Testis (tissue), 3 donors: ENCODE results near the gene TMEM40. TPM values are rescaled to one million over a fixed set of nuclear protein-coding genes. Genes with fewer than 3 reads are reported as not detected.
A peak's percentile ranks its signal among the peaks of the same experiment; 100 is the strongest.

Source experiments
- DNase-seq: peaks from one replicate; pipeline ENCODE4 v3.0.0-alpha.2; 2019
- H3K27ac ChIP-seq, 2 donors: fragments of 200-600 bp; sonication (generic); one replicate each; pipeline ENCODE4 v1.5.1; 2019
- H3K27me3 ChIP-seq: fragments of 200-600 bp; sonication (generic); one replicate; pipeline ENCODE4 v1.5.1; 2019
- H3K36me3 ChIP-seq: fragments of 200-600 bp; sonication (generic); one replicate; pipeline ENCODE4 v1.5.1; 2017; ENCODE audit warnings: low read depth; ENCODE audit errors: missing control alignments
- H3K4me1 ChIP-seq: fragments of 200-600 bp; sonication (generic); one replicate; pipeline ENCODE4 v1.5.1; 2019
- H3K4me3 ChIP-seq, 2 donors: fragments of 200-600 bp; sonication (generic); one replicate each; pipeline ENCODE4 v1.5.1; 2017 to 2019
- H3K9me3 ChIP-seq: fragments of 200-600 bp; sonication (generic); one replicate; pipeline ENCODE4 v1.5.1; 2017
- CTCF ChIP-seq, 3 experiments: fragments of 450-650 bp in 2 of 3; fragments of 200-600 bp in 1 of 3; sonication (generic) in 1 of 3; IDR thresholded peaks; one replicate each; pipeline ENCODE4 v1.5.1; 2016 to 2019; ENCODE audit warnings: antibody characterized with exemption in 3 of 3, mild to moderate bottlenecking in 2 of 3, moderate library complexity in 1 of 3
- POLR2A ChIP-seq: fragments of 450-650 bp; IDR thresholded peaks from one replicate; pipeline ENCODE4 v1.6.1; 2017; ENCODE audit warnings: antibody characterized with exemption, mild to moderate bottlenecking, moderate library complexity
- WGBS, 2 donors: methylation state at CpG; one replicate each; pipeline ENCODE4 v1.1.5; 2018; 5-methylcytosine and 5-hydroxymethylcytosine counted together
- intact Hi-C: fragments of 100-400 bp; cut with DNase I; formaldehyde crosslinking; loops from one replicate; pipeline ENCODE4 v1.15.1; 2023; ENCODE audit warnings: low total_unique reads
- polyA plus RNA-seq: library from polyadenylated mRNA; stranded (reverse); fragments of 350-450 nt; fragmentation: Illumina TruSeq; extraction: RNeasy Lipid Tissue Mini Kit (QIAGEN cat#74804); gene quantifications from one replicate; pipeline ENCODE4 v1.2.3, GENCODE V29; 2014; ENCODE audit warnings: low read depth, low replicate concordance; ENCODE audit not compliant: insufficient read depth
- total RNA-seq, 2 donors: library from RNA; depleted of rRNA; stranded (reverse); fragments of >200 nt; gene quantifications; one replicate each; pipeline ENCODE4 v1.2.3, GENCODE V29; 2016

The TMEM40 gene
- total and polyA plus RNA-seq, 3 donors from 2014 or later, result 0.96 to 1.7 (median 1.5) TPM

DNA sequence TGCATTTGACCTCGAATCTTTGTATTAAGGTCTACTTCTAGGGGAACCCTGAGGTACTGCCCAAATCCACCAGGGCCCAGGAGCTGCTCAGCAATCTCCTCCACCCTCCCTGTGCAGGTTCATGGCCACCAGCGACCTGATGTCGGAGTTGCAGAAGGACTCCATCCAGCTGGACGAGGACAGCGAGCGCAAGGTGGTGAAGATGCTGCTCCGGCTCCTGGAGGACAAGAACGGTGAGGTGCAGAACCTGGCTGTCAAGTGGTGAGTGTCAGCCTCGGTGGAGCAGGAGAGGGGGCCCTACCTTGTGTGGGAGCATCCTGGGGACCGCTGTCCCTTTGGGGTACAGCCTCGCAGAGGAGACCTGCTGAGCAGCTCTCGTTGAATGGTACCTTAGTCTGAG, 44.3 kb upstream of the TMEM40 start:
- TF ChIP-seq POLR2A (no peak), CTCF (IDR thresholded peaks at IDR 0.05) (no peak)
- intact Hi-C loops, result no loop called here
- H3K4me1 ChIP-seq, result peaks cover 15% of the 10 kb centered on the region
- H3K36me3 ChIP-seq, result no peaks in the 10 kb centered on the region
- no peaks in the 10 kb centered on the region for H3K9me3 ChIP-seq
- H3K27ac ChIP-seq, result no peak overlapping the region
- WGBS, 2 donors, result 89 to 95% methylated on average over 12 of the region's 12 CpGs
- no peaks in the 10 kb centered on the region for H3K27me3 ChIP-seq
- H3K4me3 ChIP-seq, result no peak overlapping the region
- no peak for DNase-seq

GRCh38 chr3:12799525-12800440, 40.7 kb upstream of the TMEM40 start:
- no peaks in the 10 kb centered on the region for H3K36me3 ChIP-seq
- TF ChIP-seq CTCF (IDR thresholded peaks at IDR 0.05) (no peak), POLR2A (no peak)
- intact Hi-C loops, result no loop called here
- no peaks in the 10 kb centered on the region for H3K9me3 ChIP-seq
- H3K4me3 ChIP-seq, result no peak overlapping the region
- 87 to 92% methylated on average over 7 of the region's 7 CpGs for WGBS, 2 donors
- H3K27ac ChIP-seq, result peak overlapping the region in 1 of 2 donors; percentile 95
- no peaks in the 10 kb centered on the region for H3K27me3 ChIP-seq
- H3K4me1 ChIP-seq, result peaks cover 31% of the 10 kb centered on the region
- DNase-seq, result no peak

DNA sequence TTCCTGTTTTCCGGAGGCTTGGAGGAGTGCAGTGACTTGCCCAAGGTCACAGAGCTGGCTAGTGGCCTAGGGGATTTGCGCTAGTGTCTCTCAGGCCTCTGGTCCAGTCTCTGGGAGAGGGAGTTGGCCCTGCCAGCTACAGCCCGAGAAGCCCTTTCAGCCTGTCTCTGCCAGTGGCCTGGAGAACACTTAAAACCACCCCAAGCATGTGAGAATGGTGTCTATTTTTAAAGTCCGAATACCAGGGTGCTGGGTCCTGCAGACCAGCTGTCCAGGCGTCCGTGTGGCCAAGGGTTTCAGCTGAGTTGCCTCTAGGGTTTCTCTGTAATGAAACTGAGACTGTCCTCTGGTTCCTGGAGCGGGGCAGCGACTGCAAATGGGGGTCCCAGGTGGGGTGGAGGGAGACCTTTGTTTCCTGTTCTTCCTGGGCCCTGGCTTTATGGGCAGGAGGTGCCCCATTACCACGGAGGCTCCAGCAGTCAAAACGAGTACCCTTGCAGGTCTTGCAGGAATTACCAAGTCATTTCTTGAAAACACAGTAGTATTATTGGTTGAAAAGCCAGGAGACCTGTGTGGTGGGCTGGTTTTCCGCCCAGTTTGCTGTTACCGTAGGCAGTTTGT, 39.6 kb upstream of the TMEM40 start:
- no peak for TF ChIP-seq POLR2A
- no peak for TF ChIP-seq CTCF (IDR thresholded peaks at IDR 0.05)
- Histone ChIP-seq H3K27me3 (no peaks in the 10 kb centered on the region), H3K36me3 (no peaks in the 10 kb centered on the region), H3K4me1 (peaks cover 31% of the 10 kb centered on the region), H3K4me3 (peak overlapping the region in 1 of 2 donors; percentile 15), H3K9me3 (no peaks in the 10 kb centered on the region), H3K27ac (peak overlapping the region; percentile 90 to 95)
- intact Hi-C loops, result no loop called here
- peak; percentile 68 for DNase-seq
- 46 to 48% methylated on average over 12 of the region's 12 CpGs for WGBS, 2 donors

DNA sequence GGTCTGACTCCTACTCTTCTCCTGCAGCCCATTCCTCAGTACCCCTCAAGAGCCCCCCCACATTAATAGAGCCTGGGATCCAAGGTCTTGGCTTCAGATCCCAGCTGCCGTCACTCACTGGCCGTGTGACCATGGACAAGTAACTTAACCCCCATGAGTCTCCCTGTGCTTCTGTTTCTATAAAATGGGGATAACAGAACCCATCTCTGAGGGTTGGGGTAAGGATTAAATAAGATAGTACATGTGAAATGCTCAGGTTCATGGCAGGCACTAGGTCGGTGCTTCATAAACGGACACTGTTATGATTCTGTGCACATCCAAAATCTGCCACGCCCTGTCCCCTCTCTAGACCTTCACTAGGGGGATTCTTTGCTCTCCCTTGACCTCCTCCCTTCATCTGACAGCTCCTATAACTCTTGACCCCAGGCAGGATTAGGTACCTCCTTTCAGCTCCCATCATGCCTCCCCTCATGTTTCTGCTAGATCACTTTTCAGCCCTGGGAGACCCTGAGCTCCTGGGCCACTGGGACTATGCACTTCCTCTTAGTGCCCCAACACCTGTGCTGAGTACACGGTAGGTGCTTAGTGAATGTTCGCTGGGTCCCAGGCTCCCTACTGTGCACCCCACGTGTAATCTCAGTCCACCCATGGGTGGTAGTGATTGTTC, 39.0 kb upstream of the TMEM40 start:
- Histone ChIP-seq H3K4me3 (peak overlapping the region in 1 of 2 donors; percentile 15), H3K9me3 (no peaks in the 10 kb centered on the region), H3K27ac (peak overlapping the region; percentile 90 to 95), H3K27me3 (no peaks in the 10 kb centered on the region), H3K4me1 (peaks cover 31% of the 10 kb centered on the region), H3K36me3 (no peaks in the 10 kb centered on the region)
- WGBS, 2 donors, result 43 to 51% methylated on average over 8 of the region's 8 CpGs
- DNase-seq, result no peak
- intact Hi-C loops, result no loop called here
- TF ChIP-seq CTCF (IDR thresholded peaks at IDR 0.05), result no peak
- TF ChIP-seq POLR2A, result no peak
